KOPT-K1 (cell line): ENCODE results near the gene VSX1.

Source experiments
- H3K27ac ChIP-seq: fragments of 200-600 bp; sonication (generic); 2 replicates; pipeline ENCODE4 v1.5.1; 2016; ENCODE audit warnings: antibody characterized with exemption, mild to moderate bottlenecking, low read depth, low read length; ENCODE audit not compliant: poor library complexity, severe bottlenecking
- H3K36me3 ChIP-seq: fragments of 200-600 bp; sonication (generic); 2 replicates; pipeline ENCODE4 v1.5.1; 2017; ENCODE audit warnings: antibody characterized with exemption, mild to moderate bottlenecking, low read length, moderate library complexity; ENCODE audit not compliant: insufficient read depth
- H3K9me3 ChIP-seq: fragments of 200-600 bp; sonication (generic); 2 replicates; pipeline ENCODE4 v1.5.1; 2017; ENCODE audit warnings: antibody characterized with exemption, low read length, mild to moderate bottlenecking; ENCODE audit not compliant: insufficient read depth, poor library complexity, severe bottlenecking

VSX1 gene

DNA sequence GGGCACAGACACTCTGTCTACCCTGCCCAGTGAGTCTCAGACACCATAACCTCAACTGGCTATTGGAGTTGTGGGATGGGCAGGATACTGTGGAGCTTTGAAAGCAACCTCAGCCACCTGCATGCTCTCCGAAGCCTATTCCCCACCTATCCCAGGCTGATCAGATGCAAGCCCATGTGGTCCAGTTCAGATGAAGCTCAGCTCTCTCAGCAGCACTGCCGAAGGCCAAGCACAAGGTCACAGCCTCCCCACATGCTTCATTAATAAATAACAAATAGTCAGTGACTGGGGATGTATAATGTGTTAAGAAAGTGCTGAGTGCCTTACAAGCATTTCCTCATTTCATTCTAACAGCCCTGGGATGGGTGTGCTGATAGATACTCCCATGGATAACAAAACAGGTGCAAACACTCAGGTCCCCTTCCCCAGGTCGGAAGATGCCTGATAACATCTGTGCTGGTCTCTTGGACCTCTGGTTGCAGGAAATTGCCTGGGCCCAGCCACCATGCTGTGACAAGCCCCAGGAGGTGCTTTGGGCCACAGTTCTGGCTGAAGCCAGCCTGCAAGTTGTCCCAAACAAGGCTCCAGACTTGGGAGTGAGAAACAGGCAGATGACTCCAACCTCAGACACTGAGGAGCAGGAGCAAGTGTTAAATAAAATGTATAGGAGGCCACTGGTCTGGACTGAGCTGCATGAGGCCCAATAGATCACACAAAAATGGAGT, 27.7 kb downstream of the VSX1 start:
- Histone ChIP-seq H3K27ac (no peak overlapping the region), H3K9me3 (no peaks in the 10 kb centered on the region), H3K36me3 (peaks cover 29% of the 10 kb centered on the region; the same call in 1 of the 2 replicates)

DNA sequence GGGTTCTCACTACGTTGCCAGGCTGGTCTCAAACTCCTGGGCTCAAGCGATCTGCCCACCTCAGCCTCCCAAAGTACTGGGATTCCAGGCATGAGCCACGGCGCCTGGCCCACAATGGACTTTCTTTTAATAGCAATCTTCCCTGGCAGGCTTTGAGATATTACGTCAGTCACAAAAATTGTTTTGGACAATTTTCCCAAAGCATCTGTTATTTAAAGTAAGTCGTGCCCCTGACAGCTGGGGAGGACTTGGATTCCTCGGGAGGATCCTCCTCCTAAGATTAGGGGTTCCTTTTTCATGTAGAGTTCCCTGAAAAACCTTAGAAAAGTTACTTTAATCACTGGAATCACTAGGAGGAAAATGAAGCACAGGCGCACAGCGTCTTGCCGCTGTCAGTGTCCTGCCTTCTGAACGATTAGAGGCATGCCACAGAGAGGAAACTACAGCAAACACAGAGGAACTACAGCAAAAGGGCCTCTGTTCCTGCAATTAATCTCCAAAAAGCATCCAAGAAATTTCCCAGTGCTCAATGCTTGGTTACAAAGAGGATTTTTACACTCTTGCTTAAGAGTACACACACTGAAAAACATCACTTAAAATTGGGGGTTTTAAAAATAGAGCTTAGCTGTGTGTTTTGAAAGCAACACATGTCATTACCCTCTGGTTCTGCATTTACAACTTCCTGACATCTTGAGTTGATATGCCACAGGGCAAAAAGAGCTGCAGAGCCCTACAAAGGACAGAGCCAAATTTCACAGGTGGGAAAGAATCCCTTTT, 28.5 kb downstream of the VSX1 start:
- Histone ChIP-seq H3K9me3 (no peaks in the 10 kb centered on the region), H3K27ac (no peak overlapping the region), H3K36me3 (peaks cover 32% of the 10 kb centered on the region; the same call in 1 of the 2 replicates)

DNA sequence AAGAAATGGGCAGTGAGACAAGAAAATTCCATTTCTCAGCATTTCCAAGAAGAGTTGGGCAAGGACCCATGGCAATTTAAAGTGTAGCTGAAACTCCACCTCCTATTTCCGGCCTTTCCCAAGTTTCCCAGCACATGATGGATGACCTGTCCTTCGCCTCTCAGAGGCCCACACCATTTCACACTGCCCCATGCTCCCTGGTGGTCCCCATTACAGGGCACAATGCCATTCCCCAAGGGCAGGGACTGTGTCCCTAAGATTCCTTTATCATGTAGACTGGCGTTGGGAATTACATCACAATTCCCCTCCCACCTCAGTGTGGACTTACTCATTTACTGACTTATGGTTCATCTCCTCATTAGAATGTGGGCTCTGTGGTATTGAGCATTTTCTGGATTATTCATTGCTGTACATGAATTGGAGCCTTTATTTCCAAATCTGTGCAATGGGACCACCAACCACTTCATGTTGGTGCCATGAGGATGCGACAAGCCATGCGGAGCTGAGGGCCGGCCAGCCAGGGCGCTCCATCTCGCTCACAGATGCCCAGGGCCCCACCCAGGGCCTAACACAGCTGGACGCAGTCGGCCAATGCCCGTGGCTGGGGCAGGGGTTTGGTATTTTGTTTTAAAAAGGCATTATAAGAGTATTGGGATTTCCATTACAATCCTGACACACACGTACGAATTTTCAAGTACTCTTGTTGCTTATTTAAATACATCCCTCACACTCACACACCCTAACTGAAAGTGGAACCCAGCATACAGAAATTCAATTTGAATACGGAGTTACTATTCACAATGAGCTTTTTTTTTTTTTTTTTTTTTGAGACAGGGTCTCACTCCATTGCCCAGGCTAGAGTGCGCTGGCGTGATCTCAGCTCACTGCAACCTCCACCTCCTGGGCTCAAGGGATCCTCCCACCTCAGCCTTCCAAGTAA, 29.4 kb downstream of the VSX1 start:
- H3K9me3 ChIP-seq: no peaks in the 10 kb centered on the region
- H3K36me3 ChIP-seq: peaks cover 41% of the 10 kb centered on the region
- no peak overlapping the region for H3K27ac ChIP-seq

DNA sequence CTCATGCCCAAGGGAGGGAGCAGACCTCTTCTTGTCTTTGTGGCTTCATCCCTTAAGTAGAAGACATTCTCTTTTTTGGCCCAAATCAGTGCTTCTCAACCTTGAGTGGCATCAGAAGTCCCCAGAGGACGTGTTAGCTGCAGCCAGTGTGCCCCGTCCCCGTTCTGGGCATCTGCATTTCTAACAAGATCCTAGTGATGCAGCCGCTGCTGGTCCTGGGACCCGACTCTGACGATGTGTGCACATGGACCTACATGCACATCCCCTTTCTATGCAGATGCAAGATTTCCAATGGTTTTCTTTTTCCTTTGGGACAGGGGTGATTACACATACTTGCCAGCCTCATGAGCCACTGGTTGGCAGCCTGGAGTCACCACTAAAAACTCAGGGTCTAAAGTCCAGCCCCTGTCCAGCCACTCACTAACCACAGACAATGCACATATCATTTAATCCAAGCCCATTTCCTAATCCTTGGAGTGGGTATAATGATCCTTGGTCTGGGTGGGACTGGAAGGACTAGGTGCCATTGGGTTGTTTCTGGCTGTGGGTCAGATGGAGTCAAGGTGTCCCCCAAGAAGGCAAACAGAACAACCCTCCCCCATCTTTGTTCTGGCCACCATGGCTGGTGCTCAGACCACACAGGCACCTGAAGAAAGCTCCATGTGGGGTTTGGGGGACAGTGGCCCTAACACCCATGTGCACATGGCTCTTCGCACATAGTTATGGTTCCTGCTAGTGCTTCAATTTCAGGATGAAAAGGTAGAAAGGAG, 30.4 kb downstream of the VSX1 start:
- Histone ChIP-seq H3K27ac (no peak overlapping the region), H3K36me3 (peaks cover 51% of the 10 kb centered on the region), H3K9me3 (no peaks in the 10 kb centered on the region)

DNA sequence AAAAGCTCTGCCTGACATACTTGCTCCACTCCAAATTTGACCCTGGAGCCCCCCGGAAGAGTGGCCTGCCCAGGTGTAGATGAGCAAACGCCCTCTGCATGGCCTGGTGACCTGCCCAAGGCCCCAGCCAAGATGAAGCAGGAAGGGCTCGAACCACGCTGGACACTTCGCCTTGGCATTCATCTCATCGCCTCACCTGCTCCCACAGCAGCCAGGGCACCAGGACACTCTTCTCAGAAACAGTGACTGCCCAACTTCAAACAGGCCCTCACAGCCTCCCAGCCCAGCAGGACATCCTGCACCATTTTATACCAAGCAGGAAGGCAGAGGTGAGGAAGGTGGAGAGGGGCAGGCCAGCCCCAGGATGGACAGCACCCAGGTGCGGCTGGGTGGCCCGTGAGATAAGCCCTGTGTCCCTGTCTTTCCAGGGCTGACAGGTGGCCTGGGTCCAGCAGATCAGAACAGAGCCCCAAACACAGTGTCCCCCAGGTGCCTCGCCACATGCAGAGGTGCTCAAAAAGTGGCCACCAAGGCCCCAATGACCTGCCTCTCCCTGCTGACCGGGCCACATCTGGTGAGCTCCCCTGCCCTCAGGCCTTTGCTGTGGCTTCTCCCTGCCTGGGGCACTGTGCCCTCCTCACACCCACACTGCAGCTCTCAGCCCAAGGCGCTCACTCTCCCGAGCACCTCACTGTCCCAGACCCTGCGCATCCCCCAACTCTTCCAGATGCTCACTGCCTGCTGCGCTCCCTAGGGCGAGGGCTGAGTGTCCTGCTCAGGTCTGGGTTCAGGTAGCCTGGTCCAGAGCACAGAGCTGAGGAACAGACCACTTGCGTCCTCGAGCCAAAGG, 31.2 kb downstream of the VSX1 start:
- Histone ChIP-seq H3K36me3 (peaks cover 56% of the 10 kb centered on the region), H3K9me3 (no peaks in the 10 kb centered on the region), H3K27ac (no peak overlapping the region)

DNA sequence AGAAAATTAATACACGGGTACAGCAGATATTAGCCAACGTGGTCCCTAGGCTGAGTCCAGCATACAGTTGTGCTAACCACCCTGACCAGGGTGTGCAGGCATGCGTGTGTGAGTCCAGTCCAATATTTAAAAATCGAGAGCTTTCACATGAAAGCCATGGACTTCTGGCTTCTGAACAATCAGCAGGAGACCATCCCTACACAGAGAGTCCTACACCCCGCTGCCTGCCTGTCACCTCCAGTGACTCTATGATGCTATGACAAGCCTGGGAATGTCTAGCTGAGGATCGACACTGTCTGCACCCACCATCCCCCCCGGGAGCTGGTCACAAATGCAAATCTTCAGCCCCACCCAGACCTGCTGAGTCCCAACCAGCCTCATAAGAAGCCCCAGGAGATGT, 31.9 kb downstream of the VSX1 start:
- H3K27ac ChIP-seq: no peak overlapping the region
- peaks cover 54% of the 10 kb centered on the region for H3K36me3 ChIP-seq
- H3K9me3 ChIP-seq: no peaks in the 10 kb centered on the region

DNA sequence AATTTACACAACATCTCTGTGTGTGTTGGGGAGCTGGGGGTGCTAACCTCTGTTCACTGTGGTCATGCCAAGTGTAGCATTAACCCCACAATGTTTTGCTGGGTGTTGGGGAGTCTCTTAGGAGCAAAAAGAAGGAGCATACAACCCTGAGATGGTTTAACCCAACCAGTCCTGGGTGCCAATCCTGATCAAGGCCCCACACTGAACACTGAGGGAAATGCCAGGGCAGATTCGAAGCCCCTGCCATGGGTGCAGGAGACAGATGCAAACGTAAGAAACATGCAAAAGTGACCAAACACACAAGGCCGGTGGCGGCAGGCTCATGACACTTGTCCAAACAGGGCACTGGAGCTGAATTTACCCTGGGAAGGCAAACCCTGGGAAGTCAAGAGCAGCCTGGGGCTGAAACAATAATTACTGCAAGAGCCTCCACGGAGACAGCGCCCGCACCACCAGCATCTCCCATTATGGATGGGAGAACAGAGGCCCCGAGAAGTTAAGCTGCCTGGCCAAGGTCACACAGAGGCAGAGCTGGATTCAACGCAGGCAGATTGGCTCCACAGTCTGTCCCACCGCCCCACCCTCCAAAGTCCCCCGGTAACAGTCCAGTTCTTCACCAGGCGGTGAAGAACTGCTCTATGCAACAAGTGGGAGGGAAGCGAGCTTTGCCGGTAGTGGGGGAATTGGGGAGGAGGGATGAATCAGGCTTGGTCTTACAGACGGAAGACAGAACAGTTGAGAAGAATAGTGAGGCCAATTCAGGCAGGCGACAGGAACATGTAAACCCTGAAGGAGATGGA, 32.5 kb downstream of the VSX1 start:
- Histone ChIP-seq H3K36me3 (peaks cover 52% of the 10 kb centered on the region), H3K27ac (no peak overlapping the region), H3K9me3 (no peaks in the 10 kb centered on the region)

DNA sequence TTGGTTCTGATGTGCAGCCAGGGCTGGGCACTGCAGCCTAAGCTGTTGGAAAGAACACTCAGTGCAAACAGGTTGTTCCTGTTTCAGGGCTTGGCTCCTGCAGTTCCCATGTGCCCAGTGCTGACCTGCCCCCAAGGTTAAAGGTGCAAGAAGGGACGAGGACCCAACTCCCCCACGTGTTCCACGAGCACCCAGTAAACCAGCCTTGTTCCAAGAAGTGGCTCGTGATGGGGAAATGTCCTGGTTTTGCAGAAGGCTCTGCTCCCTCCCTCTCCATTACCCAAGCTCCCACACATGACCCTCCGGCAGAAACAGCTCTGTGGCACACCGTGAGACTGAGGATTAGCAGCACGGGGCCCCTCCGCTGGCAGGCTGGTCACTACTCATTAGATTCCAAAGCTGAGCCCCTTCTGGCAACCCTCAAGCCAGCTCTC, 33.4 kb downstream of the VSX1 start:
- no peaks in the 10 kb centered on the region for H3K9me3 ChIP-seq
- H3K36me3 ChIP-seq: peaks cover 50% of the 10 kb centered on the region
- H3K27ac ChIP-seq: no peak overlapping the region

DNA sequence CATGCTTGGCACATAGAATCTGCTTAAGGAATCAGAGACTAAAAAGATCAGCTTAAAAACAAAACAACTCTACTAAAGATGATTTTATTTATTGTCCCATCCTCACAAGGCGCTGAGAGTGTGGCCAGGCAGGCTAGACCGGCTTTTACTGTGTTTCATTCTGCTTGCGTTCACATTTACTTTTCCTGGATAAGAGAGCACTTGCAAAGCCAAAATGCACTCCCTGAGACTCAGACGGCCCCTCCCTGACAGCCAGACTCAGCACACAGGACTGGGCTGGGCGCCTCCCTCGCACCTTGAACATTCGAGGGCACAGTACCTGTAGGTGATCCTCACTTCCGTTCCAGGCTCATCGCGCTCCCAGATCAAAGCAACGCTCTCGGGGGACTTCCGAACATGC, 34.2 kb downstream of the VSX1 start:
- Histone ChIP-seq H3K9me3 (no peaks in the 10 kb centered on the region), H3K36me3 (peaks cover 50% of the 10 kb centered on the region), H3K27ac (no peak overlapping the region)

DNA sequence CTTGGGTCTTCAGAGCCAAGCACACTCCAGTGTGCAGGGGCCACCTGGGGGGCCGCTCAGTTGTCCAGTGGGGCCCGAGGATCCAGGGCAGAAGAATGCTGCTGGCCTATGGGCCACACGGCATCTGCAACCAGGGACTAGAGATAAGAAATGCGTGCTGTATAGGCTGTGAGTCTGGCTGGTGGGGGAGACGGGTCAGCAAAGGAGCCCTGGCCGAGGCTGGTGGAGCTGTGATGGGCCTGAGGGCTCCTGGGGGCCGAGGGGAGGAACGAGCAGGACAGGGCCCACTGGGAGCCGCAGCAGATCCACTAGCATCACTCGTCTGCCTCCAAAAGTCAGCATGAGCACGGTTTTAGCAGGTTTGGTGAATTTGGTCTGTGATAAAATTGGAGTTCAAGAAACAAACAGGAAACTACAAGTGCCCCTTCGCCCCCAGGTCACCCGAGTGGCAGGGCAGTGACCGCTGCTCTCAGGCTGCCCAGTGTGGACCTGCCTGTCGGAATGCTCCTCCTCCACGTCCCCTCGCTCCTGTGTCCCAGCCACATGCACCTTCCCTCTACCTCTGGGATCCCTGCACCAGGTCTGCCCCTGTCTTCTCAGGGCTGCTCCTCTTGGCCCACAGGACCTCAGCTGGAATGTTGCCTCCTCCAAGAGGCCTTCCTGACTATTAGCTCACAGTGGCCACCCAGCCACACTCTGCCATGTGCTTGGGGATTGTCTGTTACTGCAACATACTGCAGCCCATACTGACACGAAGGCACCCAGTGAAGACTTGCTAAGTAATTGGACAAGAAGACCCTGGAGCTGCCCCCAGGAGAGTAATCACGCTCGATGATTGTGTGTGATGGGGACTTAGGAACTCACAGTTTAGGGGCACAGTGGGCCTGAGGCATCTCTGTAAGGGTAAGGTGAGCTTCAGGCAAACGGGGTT, 34.9 kb downstream of the VSX1 start:
- no peak overlapping the region for H3K27ac ChIP-seq
- H3K36me3 ChIP-seq: peaks cover 44% of the 10 kb centered on the region
- no peaks in the 10 kb centered on the region for H3K9me3 ChIP-seq

DNA sequence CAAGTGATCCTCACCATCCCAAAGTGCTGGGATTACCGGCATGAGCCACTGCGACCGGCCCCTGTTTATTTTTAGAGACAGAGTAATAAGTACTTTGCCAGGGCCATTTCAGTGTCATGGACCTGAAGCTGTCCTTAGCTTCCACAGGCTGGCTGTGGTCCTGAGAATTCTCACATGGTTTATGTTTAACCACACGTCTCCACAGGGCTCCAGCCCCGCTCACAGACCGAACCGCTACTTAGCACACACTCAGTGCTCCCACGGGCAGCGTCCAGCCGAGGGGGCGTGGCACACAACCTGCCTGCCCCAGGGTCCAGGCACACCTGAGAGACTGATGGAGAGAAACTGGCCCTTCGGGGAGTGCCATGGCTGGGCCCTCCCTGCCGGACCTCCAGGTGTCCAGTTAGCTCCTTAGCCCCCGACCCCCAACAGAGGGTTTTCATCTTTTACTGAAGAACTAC, 35.7 kb downstream of the VSX1 start:
- H3K27ac ChIP-seq: no peak overlapping the region
- peaks cover 44% of the 10 kb centered on the region for H3K36me3 ChIP-seq
- H3K9me3 ChIP-seq: no peaks in the 10 kb centered on the region

DNA sequence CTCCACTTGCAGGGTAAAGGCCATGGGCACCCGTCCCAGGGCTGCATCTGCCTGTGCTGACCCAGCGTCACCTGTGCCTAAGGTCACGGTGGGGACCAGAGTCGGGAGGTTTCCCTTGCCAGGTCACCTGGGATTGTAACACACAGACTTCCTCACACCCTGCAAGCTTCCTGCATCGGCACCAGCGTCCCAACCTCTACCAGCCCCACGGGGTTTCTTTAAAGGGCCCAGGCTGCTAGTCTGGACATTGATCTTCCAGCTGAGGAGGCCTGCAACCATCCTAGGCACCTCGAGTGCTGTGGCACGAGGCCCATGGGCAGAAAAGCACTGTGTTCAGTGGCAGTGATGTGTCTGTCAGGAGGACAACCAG, 36.6 kb downstream of the VSX1 start:
- H3K36me3 ChIP-seq: peaks cover 43% of the 10 kb centered on the region
- H3K9me3 ChIP-seq: no peaks in the 10 kb centered on the region
- no peak overlapping the region for H3K27ac ChIP-seq
